Measurements from ENCODE around the gene MACROD2. TPM values are rescaled to one million over a fixed set of nuclear protein-coding genes. Genes with fewer than 3 reads are reported as not detected.
"Not testable (repeated sequence)": the region's sequence is repeated elsewhere in the genome, so short reads cannot be mapped to it uniquely, and the experiment has no call there.

MACROD2 gene
- total RNA-seq, 1 donor from 2014 or later = 0.46 TPM

GRCh38 chr20:14947946-14948345 is 952.6 kb downstream of the MACROD2 start:
- no peak for DNase-seq (ENCODE audit: low read depth, low spot score)

DNA sequence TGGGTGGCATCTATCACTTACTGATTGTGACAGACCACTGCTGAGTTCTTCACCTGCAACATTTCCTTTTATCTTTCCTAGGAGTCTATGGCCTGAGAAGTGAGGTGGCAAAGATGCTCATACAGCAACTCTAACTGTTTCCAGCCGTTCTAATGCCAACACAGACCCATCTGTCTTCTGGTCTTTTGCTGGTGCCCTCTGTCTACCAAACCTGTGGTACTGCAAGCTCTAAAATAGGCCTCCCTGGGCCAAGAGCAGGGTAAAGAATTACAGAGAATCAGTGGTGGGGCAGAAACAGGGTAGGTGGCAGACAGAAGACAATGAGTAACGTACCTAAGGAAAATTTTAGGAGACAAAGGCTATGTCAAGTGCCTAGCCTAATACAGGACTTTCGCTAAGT is 953.1 kb downstream of the MACROD2 start:
- no peak for DNase-seq (ENCODE audit: low read depth, low spot score)

DNA sequence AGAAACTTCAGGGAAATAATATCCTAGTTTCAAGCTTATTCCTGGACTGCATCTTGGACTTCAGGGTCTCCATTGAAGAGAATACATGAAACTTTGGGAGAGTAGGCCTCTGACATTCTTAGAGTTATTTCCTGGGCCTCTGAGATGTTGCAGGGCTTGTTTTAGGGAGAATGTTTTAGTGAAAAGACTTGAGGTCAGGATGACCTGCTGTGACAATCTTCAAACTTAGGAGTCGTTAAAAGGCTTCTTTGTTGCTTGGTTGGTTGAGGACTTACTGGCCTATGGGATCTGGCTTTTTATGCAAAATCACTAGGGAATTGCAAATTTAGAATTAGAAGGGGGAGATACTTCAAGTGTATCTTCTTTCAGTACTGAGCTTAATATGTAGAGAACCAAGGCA is 955.3 kb downstream of the MACROD2 start:
- no peak for DNase-seq (ENCODE audit: low read depth, low spot score)

- no peak for DNase-seq (ENCODE audit: low read depth, low spot score)
Measured at GRCh38 chr20:14951105-14951504, 955.8 kb downstream of the MACROD2 start.

- DNase-seq (ENCODE audit: low read depth, low spot score) = peak; percentile 52
Measured at GRCh38 chr20:14951707-14952418, 956.5 kb downstream of the MACROD2 start.

- DNase-seq (ENCODE audit: low read depth, low spot score) = no peak
Measured at GRCh38 chr20:14953736-14954135, 958.4 kb downstream of the MACROD2 start.

GRCh38 chr20:14955399-14955798 is 960.1 kb downstream of the MACROD2 start:
- no peak for DNase-seq (ENCODE audit: low read depth, low spot score)

GRCh38 chr20:14956026-14956425 is 960.7 kb downstream of the MACROD2 start:
- DNase-seq (ENCODE audit: low read depth, low spot score) = no peak

GRCh38 chr20:14956538-14956937 is 961.2 kb downstream of the MACROD2 start:
- no peak for DNase-seq (ENCODE audit: low read depth, low spot score)

GRCh38 chr20:14957402-14957801 is 962.1 kb downstream of the MACROD2 start:
- no peak for DNase-seq (ENCODE audit: low read depth, low spot score)

GRCh38 chr20:14958626-14959025 is 963.3 kb downstream of the MACROD2 start:
- no peak for DNase-seq (ENCODE audit: low read depth, low spot score)

- DNase-seq (ENCODE audit: low read depth, low spot score) = no peak
Measured at GRCh38 chr20:14959506-14960475, 964.5 kb downstream of the MACROD2 start.

DNA sequence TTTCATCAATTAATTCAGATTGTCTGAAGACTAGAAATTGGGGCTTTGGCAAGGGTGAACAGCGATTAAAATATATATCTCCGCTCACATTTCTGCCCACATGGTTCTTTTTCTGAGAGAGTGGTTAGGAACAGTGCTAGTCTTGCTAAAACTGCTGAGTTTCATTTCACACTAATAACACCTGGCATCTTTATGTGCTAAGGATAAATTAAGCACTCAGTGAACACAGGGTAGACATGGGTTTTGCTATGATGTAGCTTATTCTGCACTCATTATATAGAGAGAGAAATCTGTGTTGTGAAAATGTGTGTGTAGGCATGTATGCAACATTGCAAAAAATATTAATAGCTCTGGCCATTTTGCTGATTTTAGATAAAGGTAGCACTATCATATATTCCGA is 965.5 kb downstream of the MACROD2 start:
- no peak for DNase-seq (ENCODE audit: low read depth, low spot score)

GRCh38 chr20:14963262-14963663 is 967.9 kb downstream of the MACROD2 start:
- DNase-seq (ENCODE audit: low read depth, low spot score) = peak; percentile 60

DNA sequence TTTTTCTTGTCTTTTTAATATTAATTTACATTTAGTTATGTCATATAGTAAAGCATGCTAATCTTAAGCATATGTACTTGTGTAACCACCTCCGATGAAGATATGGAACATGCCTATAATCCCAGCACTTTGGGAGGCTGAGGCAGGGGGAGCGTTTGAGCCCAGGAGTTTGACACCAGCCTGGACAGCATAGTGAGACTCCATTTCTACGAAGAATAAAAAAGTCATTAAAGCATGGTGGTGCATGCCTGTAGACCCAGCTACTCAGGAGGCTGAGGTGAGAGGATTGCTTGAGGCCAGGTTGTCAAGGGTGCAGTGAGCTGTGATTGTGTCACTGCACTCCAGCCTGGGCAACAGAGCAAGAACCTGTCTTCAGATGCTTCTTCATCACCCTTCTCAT is 970.9 kb downstream of the MACROD2 start:
- no peak for DNase-seq (ENCODE audit: low read depth, low spot score)

- DNase-seq (ENCODE audit: low read depth, low spot score) = no peak
Measured at GRCh38 chr20:14966808-14967207, 971.5 kb downstream of the MACROD2 start.

DNA sequence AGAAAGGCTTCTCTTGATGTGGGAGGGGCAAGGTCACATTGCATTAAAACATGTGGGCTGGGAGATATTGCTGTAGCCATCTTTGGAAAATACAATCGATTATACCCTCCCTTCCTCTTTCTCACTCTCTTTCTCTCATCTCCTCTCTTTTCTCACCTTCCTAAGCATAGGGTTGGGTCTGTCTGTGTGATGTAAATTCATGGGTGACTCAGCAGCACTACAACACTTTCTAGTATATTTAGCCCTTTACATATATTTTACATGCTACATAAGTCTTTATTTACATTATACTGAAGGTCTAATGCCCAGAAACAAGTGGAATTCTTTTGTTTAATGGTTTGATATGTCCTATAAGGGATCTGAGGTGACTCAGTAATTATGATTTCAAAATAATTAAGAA is 976.9 kb downstream of the MACROD2 start:
- DNase-seq (ENCODE audit: low read depth, low spot score) = no peak

DNA sequence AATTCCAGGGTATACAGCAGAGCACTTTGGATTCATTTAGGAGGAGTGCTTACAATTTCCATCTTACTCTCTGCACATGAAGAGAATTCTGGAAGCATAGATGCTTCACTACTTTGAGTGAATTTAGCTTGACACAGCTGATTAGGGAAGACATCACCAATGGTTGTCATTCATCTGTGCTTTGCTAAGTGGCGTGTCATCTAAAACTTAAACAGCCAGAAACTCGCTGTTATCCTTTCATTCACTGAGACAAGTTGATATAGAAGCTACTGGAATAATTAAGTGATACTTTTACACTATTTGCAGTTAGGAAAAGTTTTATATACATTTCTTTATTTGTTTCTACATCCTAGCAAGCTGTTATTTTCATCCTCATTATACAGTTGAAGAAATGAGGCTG is 977.4 kb downstream of the MACROD2 start:
- no peak for DNase-seq (ENCODE audit: low read depth, low spot score)

DNA sequence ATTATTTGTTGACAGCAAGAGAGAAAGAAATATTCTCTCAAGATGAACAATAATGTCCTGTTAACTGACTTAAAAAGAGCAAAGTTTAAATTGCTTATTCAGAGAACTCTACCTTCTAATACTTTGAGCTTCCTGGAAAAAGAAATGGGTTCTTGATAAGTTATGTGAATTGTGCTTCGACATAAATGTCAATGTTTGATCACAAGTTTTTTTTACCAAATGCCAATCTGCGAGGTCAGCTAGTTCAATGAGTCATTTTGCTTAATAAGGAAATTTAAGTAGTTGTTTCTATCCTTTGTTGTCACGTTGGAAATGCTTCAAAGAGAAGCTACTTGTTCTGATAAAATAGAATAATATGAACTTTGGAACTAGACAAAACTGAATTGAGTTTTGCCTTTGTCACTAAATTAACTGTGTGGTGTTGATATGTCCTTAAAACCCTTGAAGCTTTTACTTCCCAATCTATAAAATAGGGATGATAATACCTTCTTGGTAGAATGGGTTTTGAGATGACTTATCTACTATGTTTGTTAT is 984.2 kb downstream of the MACROD2 start:
- DNase-seq (ENCODE audit: low read depth, low spot score) = no peak

DNA sequence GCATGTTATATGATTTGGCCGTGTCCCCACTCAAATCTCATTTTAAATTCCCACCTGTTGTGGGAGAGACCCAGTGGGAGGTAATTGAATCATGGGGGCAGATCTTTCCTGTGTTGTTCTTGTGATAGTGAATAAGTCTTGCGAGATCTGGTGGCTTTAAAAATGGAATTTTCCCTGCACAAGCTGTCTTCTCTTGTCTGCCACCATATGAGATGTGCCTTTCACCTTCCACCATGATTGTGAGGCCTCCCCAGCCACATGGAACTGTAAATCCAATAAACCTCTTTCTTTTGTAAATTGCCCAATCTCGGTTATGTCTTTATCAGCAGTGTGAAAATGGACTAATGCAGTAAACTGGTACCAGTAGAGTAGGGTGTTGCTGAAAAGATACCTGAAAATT is 986.2 kb downstream of the MACROD2 start:
- DNase-seq (ENCODE audit: low read depth, low spot score) = not testable (repeated sequence)

DNA sequence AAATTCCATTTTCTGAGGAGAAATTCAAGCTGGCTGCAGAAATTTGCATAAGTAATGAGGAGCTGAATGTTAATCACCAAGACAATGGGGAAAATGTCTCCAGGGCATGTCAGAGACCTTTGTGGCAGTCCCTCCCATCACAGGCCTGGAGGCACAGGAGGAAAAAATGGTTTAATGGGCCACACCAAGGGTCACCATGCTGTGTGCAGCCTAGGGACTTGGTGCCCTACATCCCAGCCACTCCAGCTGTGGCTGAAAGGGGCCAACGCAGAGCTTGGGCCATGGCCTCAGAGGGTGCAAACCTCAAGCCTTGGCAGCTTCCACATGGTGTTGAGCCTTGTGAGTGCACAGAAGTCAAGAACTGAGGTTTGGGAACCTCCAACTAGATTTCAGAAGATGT is 987.0 kb downstream of the MACROD2 start:
- DNase-seq (ENCODE audit: low read depth, low spot score) = not testable (repeated sequence)

GRCh38 chr20:14984305-14984704 is 989.0 kb downstream of the MACROD2 start:
- no peak for DNase-seq (ENCODE audit: low read depth, low spot score)
